Activated CD4-positive, alpha-beta T cell treated with anti-CD3 and anti-CD28 coated beads, Interleukin-2, amount 50 U/mL, for 24 hours (primary cell): Measurements from ENCODE around the gene LUZP2.
"Not testable (repeated sequence)": the region's sequence is repeated elsewhere in the genome, so short reads cannot be mapped to it uniquely, and the experiment has no call there.

Source experiments
- DNase-seq, 2 donors: peaks; one replicate each; pipeline ENCODE4 v3.0.0-alpha.2; 2020; ENCODE audit warnings: low read depth in 1 of 2, low spot score in 1 of 2

LUZP2 gene

DNA sequence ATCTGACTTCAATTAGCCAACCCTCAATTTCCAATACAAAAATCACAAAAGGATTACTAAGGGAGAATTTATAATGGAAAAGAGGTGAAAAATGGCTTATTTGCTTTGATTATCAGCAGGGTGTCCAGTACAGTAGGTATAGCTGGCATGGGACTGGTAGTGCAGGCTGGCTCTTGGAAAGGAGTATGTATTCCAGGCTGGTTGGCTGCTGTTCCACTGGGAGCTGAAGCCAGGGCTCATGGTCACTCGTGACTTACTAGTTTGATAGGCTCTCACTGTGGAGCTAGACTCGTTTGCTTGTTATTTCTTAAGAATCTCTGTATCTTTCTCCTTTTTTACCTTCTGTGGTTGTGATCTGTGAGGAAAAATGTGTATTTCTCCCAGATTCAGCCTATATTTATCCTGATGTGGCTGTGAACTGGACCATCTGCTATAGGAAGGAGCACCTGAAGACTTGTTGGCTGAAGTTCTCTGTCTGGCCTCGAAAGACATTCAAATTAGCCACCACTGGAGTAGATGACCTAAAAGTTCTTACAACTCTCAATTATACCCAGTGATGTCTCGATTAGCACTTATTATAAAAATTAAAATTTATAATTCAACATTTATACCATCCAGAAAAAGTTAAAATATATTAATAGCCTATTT, 395.1 kb downstream of the LUZP2 start:
- DNase-seq, result not testable (repeated sequence)

DNA sequence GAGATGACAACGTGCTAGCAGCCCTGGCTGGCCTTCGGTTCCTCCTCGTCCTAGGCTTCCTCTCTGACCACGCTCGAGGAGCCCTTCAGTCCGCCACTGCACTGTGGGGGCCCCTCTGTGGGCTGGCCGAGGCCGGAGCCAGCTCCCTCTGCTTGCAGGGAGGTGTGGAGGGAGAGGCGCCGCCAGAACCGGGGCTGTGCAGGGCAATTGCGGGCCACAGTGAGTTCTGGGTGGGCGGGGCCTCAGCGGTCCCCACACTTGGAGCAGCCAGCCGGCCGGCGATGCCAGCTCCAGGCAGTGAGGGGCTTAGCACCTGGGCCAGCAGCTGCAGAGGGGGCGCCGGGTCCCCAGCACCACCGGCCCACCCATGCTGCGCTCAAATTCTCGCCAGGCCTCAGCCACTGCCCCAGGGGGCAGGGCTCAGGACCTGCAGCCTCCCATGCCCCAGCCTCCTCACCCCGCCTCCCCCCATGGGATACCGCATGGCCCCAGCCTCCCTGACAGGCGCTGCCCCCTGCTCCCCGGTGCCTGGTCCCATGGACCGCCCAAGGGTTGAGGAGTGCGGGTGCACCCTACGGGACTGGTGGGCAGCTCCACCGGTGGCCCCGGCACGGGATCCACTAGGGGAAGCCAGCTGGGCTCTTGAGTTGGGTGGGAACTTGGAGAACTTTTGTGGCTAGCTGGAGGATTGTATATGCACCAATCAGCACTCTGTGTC, 399.4 kb downstream of the LUZP2 start:
- DNase-seq, result no peak

DNA sequence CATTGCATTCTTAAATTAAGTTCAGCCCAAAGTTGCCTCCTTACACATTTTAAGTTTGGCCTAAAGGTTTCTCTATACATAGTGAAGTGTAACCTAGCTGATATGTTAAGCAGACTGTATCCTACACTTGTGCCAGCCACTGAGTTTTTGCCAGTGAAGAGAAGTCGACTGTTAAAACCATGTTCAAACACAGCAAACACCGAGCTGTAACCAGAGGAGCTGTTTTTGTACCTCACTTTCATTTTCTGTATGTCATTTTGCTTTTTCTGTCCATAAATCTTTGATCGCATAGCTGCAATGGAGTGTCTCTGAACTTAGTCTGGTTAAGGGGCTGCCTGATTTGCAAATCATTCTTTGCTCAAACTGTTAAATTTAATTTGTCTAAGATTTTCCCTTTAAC, 403.7 kb downstream of the LUZP2 start:
- DNase-seq, result no peak

DNA sequence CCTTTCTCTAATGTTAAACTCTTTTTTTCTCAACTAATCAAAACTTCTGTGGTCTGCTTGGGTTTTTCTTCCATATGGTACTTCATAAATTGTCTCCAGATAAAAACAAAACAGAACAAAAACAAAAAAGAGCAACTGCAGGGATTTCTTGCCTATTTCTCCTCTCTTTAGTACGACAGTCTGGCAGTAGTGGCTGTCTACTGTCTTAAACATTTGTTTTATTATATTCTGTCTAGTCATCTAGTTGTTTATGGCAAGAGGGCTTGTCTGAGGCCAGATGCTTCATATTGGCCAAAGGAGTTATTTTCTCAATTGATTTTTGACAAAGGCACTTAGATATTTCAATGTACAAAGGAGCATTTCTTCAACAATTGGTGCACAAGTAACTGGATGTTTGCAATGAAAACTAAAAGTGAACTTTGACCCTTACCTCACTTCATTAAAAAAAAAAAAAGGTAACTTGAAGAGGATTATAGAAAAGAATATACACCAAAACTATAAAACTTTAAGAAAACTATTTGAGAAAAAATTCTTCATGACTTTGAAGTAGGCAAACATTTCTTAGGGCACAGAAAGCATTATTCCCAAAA, 404.2 kb downstream of the LUZP2 start:
- DNase-seq, result no peak

- no peak for DNase-seq
Observed at GRCh38 chr11:24903555-24903954, 406.7 kb downstream of the LUZP2 start.

GRCh38 chr11:24925091-24925490, 428.2 kb downstream of the LUZP2 start:
- no peak for DNase-seq

DNA sequence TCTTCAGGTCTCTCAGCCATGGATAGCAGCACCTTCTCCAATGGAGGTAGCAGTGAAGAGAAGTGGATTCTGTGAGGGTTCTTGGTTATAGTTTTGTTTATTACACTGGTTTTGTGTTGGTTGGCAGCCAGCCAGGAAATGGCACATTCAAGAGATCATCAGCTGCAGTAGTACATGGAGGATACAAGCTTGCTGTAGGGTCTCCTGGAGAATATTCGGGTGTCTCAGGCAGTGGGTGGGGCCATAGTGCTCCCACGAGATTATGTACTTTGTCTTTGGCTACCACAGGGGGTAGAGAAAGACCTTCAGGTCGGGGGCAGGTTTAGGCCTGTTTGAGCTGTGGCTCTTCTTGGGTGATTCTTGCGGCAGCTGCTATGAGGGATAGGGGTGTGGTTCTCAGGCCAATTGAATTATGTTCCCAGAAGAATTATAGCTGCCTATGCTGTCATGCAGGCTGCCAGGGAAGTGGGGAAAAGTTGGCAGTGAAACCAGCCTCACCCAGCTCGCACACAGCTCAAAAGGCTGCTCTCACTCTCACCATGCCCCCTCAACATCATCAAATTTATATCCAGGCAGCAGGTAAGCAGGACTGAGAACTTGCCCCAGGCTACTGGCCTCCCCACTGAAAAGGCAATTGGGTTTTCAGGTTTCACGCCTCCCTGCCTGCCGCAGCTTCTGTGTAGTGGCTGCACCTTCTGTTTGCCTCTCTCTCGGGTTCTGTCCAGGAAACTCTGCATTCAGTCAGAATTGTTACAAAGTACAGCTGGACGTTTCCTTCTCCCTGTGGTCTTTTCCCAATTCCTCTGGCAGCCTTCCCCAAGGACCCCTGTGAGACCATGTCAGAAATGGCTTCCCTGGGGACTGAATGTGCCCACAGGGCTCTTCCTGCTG, 435.5 kb downstream of the LUZP2 start:
- no peak for DNase-seq

DNA sequence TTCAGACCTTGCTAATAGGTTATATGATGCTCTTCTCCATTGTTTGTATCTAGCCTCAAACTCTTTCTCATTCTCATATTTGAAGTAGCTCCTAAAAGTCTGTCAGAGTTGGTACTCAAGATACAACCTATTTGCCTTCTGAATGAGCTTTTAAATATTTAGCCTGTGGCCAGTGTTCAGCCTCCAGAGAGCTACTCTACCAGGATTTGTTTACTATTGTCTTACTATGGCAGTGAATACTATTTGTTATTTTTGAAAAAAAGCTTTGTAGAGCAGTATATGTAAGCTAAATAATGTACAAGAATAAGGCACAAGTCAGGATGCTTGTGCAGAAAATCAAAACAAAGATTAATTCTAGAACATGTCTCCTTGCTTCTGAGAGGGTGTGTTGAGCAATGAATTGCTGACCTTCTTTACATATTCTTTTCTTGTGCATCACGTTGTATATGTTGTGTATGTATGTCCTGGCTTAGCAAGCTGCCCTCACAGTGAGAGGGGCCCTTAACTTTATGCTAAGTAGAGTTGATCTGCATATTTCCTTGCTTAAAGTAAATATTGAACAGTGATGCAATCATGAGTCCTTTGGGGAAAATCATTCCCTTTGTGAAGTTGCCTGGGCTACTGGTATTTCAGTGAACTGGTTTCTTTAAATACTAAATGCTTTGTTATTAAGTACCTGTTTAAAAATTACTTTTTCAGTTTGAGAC, 438.0 kb downstream of the LUZP2 start:
- DNase-seq, result no peak

DNA sequence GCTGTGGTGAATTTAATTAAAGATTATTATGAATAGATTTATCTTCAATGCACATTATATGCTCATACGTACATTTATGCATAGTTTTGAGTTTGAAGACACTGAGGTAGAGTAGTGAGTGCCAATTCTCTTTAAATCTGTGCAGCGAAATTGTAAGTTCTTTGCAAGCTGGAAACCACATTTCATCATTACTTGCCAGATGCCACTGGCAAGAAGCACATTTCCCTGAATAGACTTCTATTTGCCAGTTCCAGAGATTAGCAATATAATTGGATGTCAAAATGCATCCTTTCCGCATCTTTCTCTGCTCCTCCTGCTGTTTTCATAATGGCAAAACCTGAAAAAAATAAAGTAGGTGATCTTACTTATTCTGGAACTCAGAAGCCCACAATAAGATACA, 448.0 kb downstream of the LUZP2 start:
- no peak for DNase-seq

- DNase-seq, result no peak
Observed at GRCh38 chr11:24949406-24949805, 452.6 kb downstream of the LUZP2 start.

DNA sequence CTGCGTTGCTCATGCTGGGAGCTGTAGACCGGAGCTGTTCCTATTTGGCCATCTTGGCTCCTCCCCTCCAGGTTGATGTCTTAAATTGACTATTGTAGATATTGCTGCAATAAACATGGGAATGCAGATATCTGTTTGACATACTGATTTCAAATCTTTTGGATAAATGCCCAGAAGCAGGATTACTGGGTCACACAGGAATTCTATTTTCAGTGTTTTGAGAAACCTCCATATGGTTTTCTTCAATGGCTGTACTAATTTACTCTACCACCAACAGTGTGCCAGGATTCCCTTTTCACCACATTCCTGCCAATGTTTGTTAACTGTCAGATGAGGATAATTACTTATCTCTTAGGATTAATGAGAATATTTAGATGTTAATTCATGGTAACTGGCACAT, 467.0 kb downstream of the LUZP2 start:
- no peak for DNase-seq

GRCh38 chr11:24965748-24966147, 468.9 kb downstream of the LUZP2 start:
- DNase-seq, result no peak

- not testable (repeated sequence) for DNase-seq
Observed at GRCh38 chr11:24993903-24994302, 497.1 kb downstream of the LUZP2 start.

- DNase-seq, result not testable (repeated sequence)
Observed at GRCh38 chr11:24999929-25000328, 503.1 kb downstream of the LUZP2 start.

GRCh38 chr11:25037431-25037830, 540.6 kb downstream of the LUZP2 start:
- DNase-seq, result no peak

DNA sequence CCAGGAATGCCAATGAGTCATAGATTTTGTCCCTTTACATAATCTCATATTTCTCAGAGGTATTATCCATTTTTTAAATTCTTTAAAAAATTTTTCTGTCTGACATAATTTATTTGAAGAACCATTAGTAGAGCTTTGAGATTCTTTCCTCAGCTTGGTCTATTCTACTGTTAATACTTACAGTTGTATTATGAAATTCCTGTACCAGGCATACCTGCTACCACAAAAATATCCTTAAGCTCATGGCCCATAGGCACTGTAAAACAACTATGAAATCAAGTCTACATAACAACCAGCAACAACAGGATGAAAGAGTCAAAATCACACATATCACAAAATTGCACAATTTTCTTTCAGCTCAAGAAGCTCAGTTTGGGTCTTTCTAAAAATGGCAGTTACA, 541.3 kb downstream of the LUZP2 start:
- no peak for DNase-seq

DNA sequence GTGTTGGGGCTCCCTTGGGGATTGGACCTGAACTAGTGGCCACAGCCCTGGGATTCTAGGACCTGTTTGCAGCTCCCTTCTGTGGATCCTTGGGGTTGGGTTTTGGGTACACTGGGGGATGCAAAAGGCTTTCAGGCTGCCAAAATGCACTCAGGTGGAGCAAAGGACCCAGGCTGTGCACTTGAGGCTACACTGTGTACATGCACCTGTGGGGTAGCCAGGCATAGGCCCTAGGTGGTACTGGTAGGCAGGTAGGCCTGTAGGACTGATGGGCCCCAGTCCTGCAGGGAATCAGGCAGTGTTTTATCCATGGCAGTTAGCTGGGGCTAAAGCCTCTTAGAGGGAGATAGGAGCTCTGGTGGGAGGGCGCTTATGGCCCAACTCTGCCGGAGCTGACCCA, 542.3 kb downstream of the LUZP2 start:
- no peak for DNase-seq

DNA sequence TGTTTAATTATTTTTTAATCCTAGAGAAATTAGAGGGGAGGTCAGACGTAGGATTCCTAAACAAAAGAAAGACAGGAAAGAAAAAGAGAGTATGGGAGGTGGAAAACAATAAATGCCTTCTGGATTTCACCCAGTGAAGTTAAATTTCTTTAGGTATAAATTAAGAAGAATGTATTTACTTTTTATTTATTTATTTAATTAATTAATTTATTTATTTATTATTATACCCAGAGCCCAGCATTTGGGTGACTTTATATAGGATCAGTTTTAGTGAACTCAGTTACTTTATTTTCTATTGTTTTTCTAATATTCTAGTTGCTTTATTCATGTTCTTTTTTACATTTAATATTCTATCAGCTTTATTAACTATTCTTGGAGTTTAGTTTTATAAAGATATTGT, 551.8 kb downstream of the LUZP2 start:
- no peak for DNase-seq

DNA sequence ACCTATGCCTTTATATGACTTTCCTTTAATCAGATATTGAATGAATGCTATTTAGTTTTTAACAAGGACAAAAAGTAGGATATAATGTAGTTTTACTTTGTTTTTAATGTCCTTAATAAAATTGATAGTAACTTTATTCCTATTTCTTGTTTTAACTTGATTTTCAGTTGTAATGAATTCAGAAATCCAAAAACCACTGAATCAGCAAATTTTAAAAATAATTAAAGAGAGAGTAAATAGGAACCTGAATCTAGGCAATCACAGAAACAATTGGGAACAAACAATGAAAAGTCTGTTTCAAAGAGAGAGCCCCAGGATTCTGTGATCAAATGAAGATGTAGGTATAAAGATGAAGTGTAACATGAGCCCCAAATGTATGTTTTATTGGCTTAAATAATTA, 556.0 kb downstream of the LUZP2 start:
- DNase-seq, result no peak

GRCh38 chr11:25057861-25058260, 561.0 kb downstream of the LUZP2 start:
- DNase-seq, result no peak

DNA sequence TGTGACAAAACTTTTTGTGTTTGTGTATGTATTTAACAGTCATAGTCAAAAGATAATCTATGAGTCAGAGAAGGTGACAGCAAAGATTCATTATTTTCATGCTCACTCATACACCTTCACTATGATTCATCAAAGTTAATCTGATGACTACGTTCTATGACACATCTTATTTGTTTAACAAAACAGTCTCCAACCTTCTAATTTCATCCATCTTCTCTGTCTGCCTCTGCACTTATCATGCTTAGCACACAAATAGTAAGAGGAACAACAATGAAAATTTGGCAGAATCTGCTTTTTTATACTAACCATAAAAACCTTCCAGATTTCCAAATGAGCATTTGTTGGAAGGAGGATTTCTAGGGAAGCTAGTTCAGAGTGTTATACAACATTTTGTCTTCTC, 568.9 kb downstream of the LUZP2 start:
- DNase-seq, result no peak
